GM19099 (cell line): ENCODE results near the gene SENP8.

Source experiments
- POLR2A ChIP-seq: IDR thresholded peaks from 3 replicates; pipeline ENCODE4 v1.6.1; 2011; ENCODE audit warnings: low read depth; ENCODE audit not compliant: insufficient read length; ENCODE audit errors: extremely low read depth

The SENP8 gene

GRCh38 chr15:72110355-72110754 is 7.8 kb upstream of the SENP8 start:
- no peak for TF ChIP-seq POLR2A

GRCh38 chr15:72112116-72112515 is 6.1 kb upstream of the SENP8 start:
- no peak for TF ChIP-seq POLR2A

GRCh38 chr15:72112805-72113204 is 5.4 kb upstream of the SENP8 start:
- no peak for TF ChIP-seq POLR2A

- TF ChIP-seq POLR2A = no peak
These were observed 4.7 kb upstream of the SENP8 start for GRCh38 chr15:72113347-72114031.

GRCh38 chr15:72116731-72117485 is 1.3 kb upstream of the SENP8 start:
- no peak for TF ChIP-seq POLR2A

GRCh38 chr15:72117486-72118016 is 652 bp upstream of the SENP8 start:
- peak; percentile 37 for TF ChIP-seq POLR2A

- TF ChIP-seq POLR2A = no peak
These were observed 6.0 kb downstream of the SENP8 start for GRCh38 chr15:72124218-72124617.

- no peak for TF ChIP-seq POLR2A
These were observed 9.6 kb downstream of the SENP8 start for GRCh38 chr15:72127724-72128322.

- TF ChIP-seq POLR2A = no peak
These were observed 10.2 kb downstream of the SENP8 start for GRCh38 chr15:72128359-72128758.

GRCh38 chr15:72130272-72130671 is 12.1 kb downstream of the SENP8 start:
- TF ChIP-seq POLR2A = no peak

- no peak for TF ChIP-seq POLR2A
These were observed 13.7 kb downstream of the SENP8 start for GRCh38 chr15:72131922-72132321.

- TF ChIP-seq POLR2A = no peak
These were observed 15.0 kb downstream of the SENP8 start for GRCh38 chr15:72133211-72133610.

- no peak for TF ChIP-seq POLR2A
These were observed 17.5 kb downstream of the SENP8 start for GRCh38 chr15:72135719-72136118.

- TF ChIP-seq POLR2A = no peak
These were observed 18.2 kb downstream of the SENP8 start for GRCh38 chr15:72136170-72137051.

GRCh38 chr15:72139667-72140066 is 21.5 kb downstream of the SENP8 start:
- TF ChIP-seq POLR2A = no peak

GRCh38 chr15:72140088-72140487 is 21.9 kb downstream of the SENP8 start:
- no peak for TF ChIP-seq POLR2A
